ENCODE data around the gene SLC22A6. TPM values are rescaled to one million over a fixed set of nuclear protein-coding genes. Genes with fewer than 3 reads are reported as not detected.

Gene SLC22A6
- total and polyA plus RNA-seq, 2 of the 13 experiments (the other 11 are each of a cell fraction or from before 2014, with no cell fraction given): not detected

- CTCF ChIA-PET (ENCODE audit: low intra/inter-chr PET ratio, low total read pairs): no interaction called here
- no peaks in the 10 kb centered on the region for H3K79me2 ChIP-seq (ENCODE audit: insufficient read depth, low read length)
- peaks cover 3 to 7% of the 10 kb centered on the region in 2 experiments; a peak in 2 of 5 replicates for H3K27me3 ChIP-seq (ENCODE audit: control insufficient read depth in 1 of 2, insufficient read depth in 2 of 2, low read length in 2 of 2)
- no peak overlapping the region for H3K27ac ChIP-seq (ENCODE audit: extremely low read length, insufficient read depth, low read length)
- H3K4me3 ChIP-seq (replicated peaks in 1 of 3; ENCODE audit: insufficient read depth in 1 of 3, low read depth in 2 of 3, low read length in 3 of 3): no peak overlapping the region
- TF ChIP-seq CCDC6 (CRISPR knock-in tag; IDR thresholded peaks at IDR 0.05): no peak
- no peak for TF ChIP-seq NFYC (CRISPR knock-in tag; IDR thresholded peaks at IDR 0.05)
- TF ChIP-seq MAX (IDR thresholded peaks at IDR 0.05): no peak
- TF ChIP-seq ZNF496 (CRISPR knock-in tag; IDR thresholded peaks at IDR 0.05; ENCODE audit: insufficient replicate concordance): no peak
- TF ChIP-seq SUZ12 (IDR thresholded peaks at IDR 0.05; ENCODE audit: low read depth, low read length): no peak
- TF ChIP-seq LBX2 (CRISPR knock-in tag; IDR thresholded peaks at IDR 0.05; ENCODE audit: borderline replicate concordance): no peak
- no peak for TF ChIP-seq FOSL2 (CRISPR knock-in tag; IDR thresholded peaks at IDR 0.05)
- TF ChIP-seq DMAP1 (CRISPR knock-in tag; IDR thresholded peaks at IDR 0.05): no peak
- no peak for TF ChIP-seq USF2 (IDR thresholded peaks at IDR 0.05; ENCODE audit: low read depth, low read length)
- TF ChIP-seq USF2 (CRISPR knock-in tag; IDR thresholded peaks at IDR 0.05; ENCODE audit: borderline replicate concordance): no peak
- TF ChIP-seq, protein P1, sequence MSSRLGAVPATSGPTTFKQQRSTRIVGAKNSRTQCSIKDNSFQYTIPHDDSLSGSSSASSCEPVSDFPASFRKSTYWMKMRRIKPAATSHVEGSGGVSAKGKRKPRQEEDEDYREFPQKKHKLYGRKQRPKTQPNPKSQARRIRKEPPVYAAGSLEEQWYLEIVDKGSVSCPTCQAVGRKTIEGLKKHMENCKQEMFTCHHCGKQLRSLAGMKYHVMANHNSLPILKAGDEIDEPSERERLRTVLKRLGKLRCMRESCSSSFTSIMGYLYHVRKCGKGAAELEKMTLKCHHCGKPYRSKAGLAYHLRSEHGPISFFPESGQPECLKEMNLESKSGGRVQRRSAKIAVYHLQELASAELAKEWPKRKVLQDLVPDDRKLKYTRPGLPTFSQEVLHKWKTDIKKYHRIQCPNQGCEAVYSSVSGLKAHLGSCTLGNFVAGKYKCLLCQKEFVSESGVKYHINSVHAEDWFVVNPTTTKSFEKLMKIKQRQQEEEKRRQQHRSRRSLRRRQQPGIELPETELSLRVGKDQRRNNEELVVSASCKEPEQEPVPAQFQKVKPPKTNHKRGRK (CRISPR knock-in tag; IDR thresholded peaks at IDR 0.05): no peak
- TF ChIP-seq REL (CRISPR knock-in tag; conservative IDR thresholded peaks at IDR 0.05): no peak
- no peak for TF ChIP-seq TCF12 (IDR thresholded peaks at IDR 0.05)
- no peak for TF ChIP-seq TCF12 (CRISPR knock-in tag; IDR thresholded peaks at IDR 0.05)
- no peak for TF ChIP-seq TGIF2 (CRISPR knock-in tag; IDR thresholded peaks at IDR 0.05)
- TF ChIP-seq, protein P2, sequence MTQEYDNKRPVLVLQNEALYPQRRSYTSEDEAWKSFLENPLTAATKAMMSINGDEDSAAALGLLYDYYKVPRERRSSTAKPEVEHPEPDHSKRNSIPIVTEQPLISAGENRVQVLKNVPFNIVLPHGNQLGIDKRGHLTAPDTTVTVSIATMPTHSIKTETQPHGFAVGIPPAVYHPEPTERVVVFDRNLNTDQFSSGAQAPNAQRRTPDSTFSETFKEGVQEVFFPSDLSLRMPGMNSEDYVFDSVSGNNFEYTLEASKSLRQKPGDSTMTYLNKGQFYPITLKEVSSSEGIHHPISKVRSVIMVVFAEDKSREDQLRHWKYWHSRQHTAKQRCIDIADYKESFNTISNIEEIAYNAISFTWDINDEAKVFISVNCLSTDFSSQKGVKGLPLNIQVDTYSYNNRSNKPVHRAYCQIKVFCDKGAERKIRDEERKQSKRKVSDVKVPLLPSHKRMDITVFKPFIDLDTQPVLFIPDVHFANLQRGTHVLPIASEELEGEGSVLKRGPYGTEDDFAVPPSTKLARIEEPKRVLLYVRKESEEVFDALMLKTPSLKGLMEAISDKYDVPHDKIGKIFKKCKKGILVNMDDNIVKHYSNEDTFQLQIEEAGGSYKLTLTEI (CRISPR knock-in tag; conservative IDR thresholded peaks at IDR 0.05): no peak
- TF ChIP-seq DPF2 (CRISPR knock-in tag; IDR thresholded peaks at IDR 0.05; ENCODE audit: borderline replicate concordance, low read depth): no peak
- TF ChIP-seq FOXP4 (CRISPR knock-in tag; IDR thresholded peaks at IDR 0.05): no peak
- TF ChIP-seq FOXP1 (IDR thresholded peaks at IDR 0.05): no peak
- TF ChIP-seq FOXP1 (CRISPR knock-in tag; IDR thresholded peaks at IDR 0.05): no peak
- FAIRE-seq (no peak), DNase-seq (ENCODE audit: low spot score) (no peak), ATAC-seq (no peak)
- H3K4me2 ChIP-seq (ENCODE audit: low read depth, low read length): no peak overlapping the region
- no peak overlapping the region for H3K9ac ChIP-seq (ENCODE audit: insufficient read depth, low read depth, low read length)
- BruUV-seq (replicated peaks): no TSS peak
- H3K9me3 ChIP-seq (ENCODE audit: low read length): no peaks in the 10 kb centered on the region
- 0% methylated on average over 2 of the region's 2 CpGs for WGBS (ENCODE audit: low lambda C conversion rate)
- no peaks in the 10 kb centered on the region for H4K20me1 ChIP-seq (ENCODE audit: insufficient read depth, low read length)
- in situ Hi-C loops (cut with HindIII; ENCODE audit: extremely low pct_ligation_motif_present, low pct_unique_long_range_greater_than_20kb) (no loop called here), intact Hi-C loops (cut with micrococcal nuclease; ENCODE audit: unreplicated experiment) (no loop called here)
- POLR2A ChIA-PET: no interaction called here
- no peak overlapping the region for H2AFZ ChIP-seq (ENCODE audit: low read length)
- no peaks in the 10 kb centered on the region for H3K4me1 ChIP-seq (ENCODE audit: insufficient read depth, low read length)
- no peaks in the 10 kb centered on the region for H3K36me3 ChIP-seq (replicated peaks in 1 of 2; ENCODE audit: control insufficient read depth in 1 of 2, insufficient read depth in 2 of 2, low read length in 2 of 2)
Measured at GRCh38 chr11:62957147-62957546, 27.6 kb downstream of the SLC22A6 start.

Measured in HepG2 (cell line).